NB4 (cell line): Measurements from ENCODE around the gene AADAC.
"Not testable (repeated sequence)": the region's sequence is repeated elsewhere in the genome, so short reads cannot be mapped to it uniquely, and the experiment has no call there.

Source experiments
- DNase-seq: peaks from one replicate; pipeline ENCODE4 v3.0.0; 2010; ENCODE audit warnings: low read depth
- H3K4me3 ChIP-seq: one replicate; pipeline ENCODE4 v1.5.1; 2011; ENCODE audit warnings: mild to moderate bottlenecking, low read depth, low read length, moderate library complexity
- CTCF ChIP-seq: IDR thresholded peaks from one replicate; pipeline ENCODE4 v1.5.1; 2012; ENCODE audit warnings: low read depth, low read length
- MAX ChIP-seq: IDR thresholded peaks from 2 replicates; pipeline ENCODE4 v1.6.1; 2011; ENCODE audit warnings: low read depth, low read length
- MYC ChIP-seq: IDR thresholded peaks from 2 replicates; pipeline ENCODE4 v1.6.1; 2011; ENCODE audit warnings: low read depth, low read length
- POLR2A ChIP-seq: IDR thresholded peaks from 2 replicates; pipeline ENCODE4 v1.6.1; 2011; ENCODE audit warnings: mild to moderate bottlenecking; ENCODE audit not compliant: insufficient read length; ENCODE audit errors: extremely low read depth

Gene AADAC

GRCh38 chr3:151839313-151839631 lies 25.4 kb downstream of the AADAC start:
- TF ChIP-seq MYC (no peak), CTCF (no peak), MAX (no peak), POLR2A (no peak)
- DNase-seq, result no peak
- no peak overlapping the region for H3K4me3 ChIP-seq

- TF ChIP-seq MYC, result no peak
- TF ChIP-seq MAX, result no peak
- TF ChIP-seq CTCF, result no peak
- no peak for TF ChIP-seq POLR2A
- H3K4me3 ChIP-seq, result no peak overlapping the region
- DNase-seq, result no peak
Observed at GRCh38 chr3:151841801-151842200, 27.9 kb downstream of the AADAC start.

- no peak overlapping the region for H3K4me3 ChIP-seq
- no peak for TF ChIP-seq CTCF
- TF ChIP-seq MAX, result no peak
- no peak for TF ChIP-seq POLR2A
- no peak for TF ChIP-seq MYC
- DNase-seq, result no peak
Observed at GRCh38 chr3:151843275-151843674, 29.4 kb downstream of the AADAC start.

GRCh38 chr3:151845306-151845905 lies 31.5 kb downstream of the AADAC start:
- H3K4me3 ChIP-seq, result no peak overlapping the region
- no peak for TF ChIP-seq MYC
- TF ChIP-seq POLR2A, result no peak
- TF ChIP-seq MAX, result no peak
- TF ChIP-seq CTCF, result no peak
- no peak for DNase-seq

GRCh38 chr3:151850065-151850464 lies 36.1 kb downstream of the AADAC start:
- not testable (repeated sequence) for H3K4me3 ChIP-seq, DNase-seq

GRCh38 chr3:151852074-151852811 lies 38.3 kb downstream of the AADAC start:
- no peak for TF ChIP-seq MAX
- no peak for TF ChIP-seq MYC
- no peak for TF ChIP-seq CTCF
- no peak for TF ChIP-seq POLR2A
- no peak overlapping the region for H3K4me3 ChIP-seq
- DNase-seq, result no peak
